Measurements from ENCODE around the gene LTBP3. TPM values are rescaled to one million over a fixed set of nuclear protein-coding genes. Genes with fewer than 3 reads are reported as not detected.

Gene LTBP3
- total RNA-seq (2012; rRNA removed) = 40.0 and 50.7 TPM in 2 replicates

DNA sequence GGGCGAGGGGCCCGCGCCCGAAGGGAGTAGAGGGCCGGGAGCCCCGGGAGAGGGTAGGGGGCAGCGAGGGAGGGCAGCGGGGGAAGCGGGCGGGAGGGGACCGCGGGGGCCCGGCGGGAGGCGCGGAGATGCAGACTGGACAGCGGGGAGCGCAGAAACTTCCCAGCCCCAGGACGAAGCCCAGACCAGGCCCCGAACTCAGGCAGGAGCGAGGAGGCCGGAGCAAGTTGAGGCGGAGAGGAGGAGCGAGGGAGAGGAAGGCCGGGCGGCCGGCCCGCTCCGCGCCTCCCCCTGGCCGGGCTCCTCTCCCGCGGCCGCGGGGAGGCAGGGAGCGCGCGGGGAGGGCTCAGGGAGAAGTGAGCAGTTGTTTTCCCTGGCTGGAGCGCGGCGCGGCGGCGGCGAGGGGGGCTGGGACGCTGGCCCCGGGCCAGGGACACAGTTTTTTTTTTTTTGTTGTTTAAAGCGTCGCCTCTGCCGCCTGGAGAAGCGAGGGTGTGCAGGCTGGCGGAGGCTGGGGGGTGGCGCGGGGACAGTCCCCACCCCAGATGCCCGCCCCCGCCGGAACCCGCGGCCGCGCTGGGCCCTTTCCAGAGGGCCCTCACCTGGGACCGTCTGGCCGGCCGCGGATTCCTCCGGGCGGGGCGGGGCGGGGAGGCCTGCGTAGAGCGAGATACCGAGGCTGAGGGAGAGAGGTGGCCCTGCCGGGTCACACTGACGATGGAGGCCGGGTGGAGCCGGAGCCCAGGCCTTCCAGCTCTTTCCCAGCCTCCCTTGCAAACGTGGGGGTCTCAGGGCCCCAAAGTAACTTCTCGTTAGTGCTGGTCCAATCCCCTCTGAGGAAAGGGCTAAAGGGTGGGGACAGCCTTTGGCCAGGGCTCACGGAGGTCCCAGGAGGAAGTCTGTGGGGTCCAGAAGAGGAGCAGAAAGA lies at the start of gene LTBP3:
TSS of gene LTBP3 (minus strand) at position 358 of the 928 bp plus-strand sequence. CDS start 400 bp downstream, outside the sequence.
- no peaks in the 10 kb centered on the region for H3K27me3 ChIP-seq (ENCODE audit: control insufficient read depth, insufficient read depth, low read length)

DNA sequence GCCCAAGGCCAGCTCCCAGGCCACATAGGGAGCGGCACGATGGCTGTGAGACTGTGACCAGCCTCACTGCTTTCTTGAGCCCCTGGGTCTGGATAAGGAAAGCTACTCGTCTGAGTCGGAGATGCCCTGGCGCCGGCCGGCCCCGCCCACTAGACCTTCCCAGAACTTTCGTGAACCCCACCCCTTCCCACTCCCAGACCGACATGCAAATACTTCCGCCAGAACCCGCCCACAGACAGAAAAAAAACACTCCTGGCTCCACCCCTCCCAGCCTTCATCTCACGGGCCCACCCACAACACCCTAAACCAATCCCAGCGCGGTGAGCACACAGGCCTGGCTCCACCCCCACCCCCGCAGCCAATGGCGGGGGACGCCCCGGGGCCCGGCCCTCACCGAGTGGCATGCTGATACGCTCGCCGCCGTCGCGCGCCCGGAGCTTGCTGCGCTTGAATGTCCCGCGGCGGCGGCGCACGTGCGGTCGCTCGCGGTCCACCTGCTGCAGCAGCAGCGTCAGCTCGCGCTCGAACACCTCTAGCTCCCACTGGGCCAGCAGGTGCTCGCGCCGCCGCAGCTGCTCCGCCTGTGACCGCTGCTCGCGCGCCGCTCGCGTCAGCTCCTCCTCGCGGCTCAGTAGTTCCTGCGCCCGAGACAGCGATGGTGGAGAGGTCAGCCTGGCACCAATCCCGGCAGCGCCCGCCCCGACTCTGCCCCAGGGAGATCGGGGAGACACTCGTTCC lies 48.9 kb upstream of the LTBP3 start:
- peak overlapping the region; percentile 62 for H3K4me3 ChIP-seq (ENCODE audit: low read length)
- H3K36me3 ChIP-seq (ENCODE audit: insufficient read depth, low read length) = peaks cover 54% of the 10 kb centered on the region
- peak overlapping the region; percentile 84 for H3K4me2 ChIP-seq (ENCODE audit: low read length)
- no peaks in the 10 kb centered on the region for H3K27me3 ChIP-seq (ENCODE audit: control insufficient read depth, insufficient read depth, low read length)
- H3K9me3 ChIP-seq (replicated peaks; ENCODE audit: low read length) = no peaks in the 10 kb centered on the region
- H3K4me1 ChIP-seq (ENCODE audit: control insufficient read depth, insufficient read depth, low read length) = peaks cover 43% of the 10 kb centered on the region
- H3K9ac ChIP-seq (ENCODE audit: low read depth, low read length) = no peak overlapping the region

More for the DNA sequence above, at the start of gene LTBP3:
- Histone ChIP-seq H3K36me3 (ENCODE audit: insufficient read depth, low read length) (no peaks in the 10 kb centered on the region), H3K9ac (ENCODE audit: low read depth, low read length) (peak within 1 kb of the TSS; percentile 78), H3K4me1 (ENCODE audit: control insufficient read depth, insufficient read depth, low read length) (peaks cover 66% of the 10 kb centered on the region), H3K4me2 (ENCODE audit: low read length) (peak within 1 kb of the TSS; percentile 93), H3K4me3 (ENCODE audit: low read length) (peak within 1 kb of the TSS; percentile 74), H3K9me3 (replicated peaks; ENCODE audit: low read length) (no peaks in the 10 kb centered on the region)

DNA sequence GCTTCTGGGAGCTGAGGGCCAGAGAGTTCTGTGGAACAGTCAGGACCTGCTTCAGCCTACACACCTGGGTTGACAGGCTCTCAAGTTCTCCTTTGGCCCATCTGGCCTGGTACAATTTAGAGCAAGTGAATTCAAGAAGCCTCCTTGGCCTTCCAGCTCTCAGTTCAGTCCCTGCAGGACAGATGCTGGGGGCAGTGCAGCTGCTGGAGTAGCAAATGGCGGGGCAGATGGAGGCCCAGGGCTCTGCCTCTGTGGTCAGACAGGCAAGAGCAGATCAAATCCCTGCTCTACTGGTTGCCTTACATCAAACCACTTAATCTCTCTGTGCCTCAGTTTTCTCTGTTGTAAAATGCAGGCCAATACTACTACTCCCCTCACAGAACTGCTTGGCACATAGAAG lies 46.1 kb upstream of the LTBP3 start:
- no peaks in the 10 kb centered on the region for H3K27me3 ChIP-seq (ENCODE audit: control insufficient read depth, insufficient read depth, low read length)
- H3K4me1 ChIP-seq (ENCODE audit: control insufficient read depth, insufficient read depth, low read length) = peaks cover 16% of the 10 kb centered on the region
- H3K4me3 ChIP-seq (ENCODE audit: low read length) = no peak overlapping the region
- peaks cover 44% of the 10 kb centered on the region for H3K36me3 ChIP-seq (ENCODE audit: insufficient read depth, low read length)
- no peak overlapping the region for H3K4me2 ChIP-seq (ENCODE audit: low read length)
- H3K9me3 ChIP-seq (replicated peaks; ENCODE audit: low read length) = no peaks in the 10 kb centered on the region
- no peak overlapping the region for H3K9ac ChIP-seq (ENCODE audit: low read depth, low read length)

DNA sequence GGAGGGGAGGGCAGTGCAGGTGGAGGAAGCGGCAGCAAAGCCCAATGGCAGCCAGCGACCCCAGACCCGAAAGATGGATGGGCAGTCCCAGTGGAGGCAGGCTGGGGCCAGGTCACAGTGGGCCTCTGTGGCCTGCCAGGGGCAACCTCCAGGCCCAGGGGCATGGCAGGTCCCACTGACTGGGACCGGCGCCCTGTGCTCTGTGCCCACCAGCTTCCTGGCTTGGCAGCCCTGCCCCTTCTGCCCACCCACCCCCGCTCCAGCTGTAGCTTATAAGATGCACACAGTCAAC lies 41.7 kb upstream of the LTBP3 start:
- H3K27me3 ChIP-seq (ENCODE audit: control insufficient read depth, insufficient read depth, low read length) = no peaks in the 10 kb centered on the region
- peaks cover 31% of the 10 kb centered on the region for H3K36me3 ChIP-seq (ENCODE audit: insufficient read depth, low read length)
- no peak overlapping the region for H3K4me2 ChIP-seq (ENCODE audit: low read length)
- H3K9me3 ChIP-seq (replicated peaks; ENCODE audit: low read length) = no peaks in the 10 kb centered on the region
- H3K4me1 ChIP-seq (ENCODE audit: control insufficient read depth, insufficient read depth, low read length) = no peaks in the 10 kb centered on the region
- H3K9ac ChIP-seq (ENCODE audit: low read depth, low read length) = no peak overlapping the region
- H3K4me3 ChIP-seq (ENCODE audit: low read length) = no peak overlapping the region

DNA sequence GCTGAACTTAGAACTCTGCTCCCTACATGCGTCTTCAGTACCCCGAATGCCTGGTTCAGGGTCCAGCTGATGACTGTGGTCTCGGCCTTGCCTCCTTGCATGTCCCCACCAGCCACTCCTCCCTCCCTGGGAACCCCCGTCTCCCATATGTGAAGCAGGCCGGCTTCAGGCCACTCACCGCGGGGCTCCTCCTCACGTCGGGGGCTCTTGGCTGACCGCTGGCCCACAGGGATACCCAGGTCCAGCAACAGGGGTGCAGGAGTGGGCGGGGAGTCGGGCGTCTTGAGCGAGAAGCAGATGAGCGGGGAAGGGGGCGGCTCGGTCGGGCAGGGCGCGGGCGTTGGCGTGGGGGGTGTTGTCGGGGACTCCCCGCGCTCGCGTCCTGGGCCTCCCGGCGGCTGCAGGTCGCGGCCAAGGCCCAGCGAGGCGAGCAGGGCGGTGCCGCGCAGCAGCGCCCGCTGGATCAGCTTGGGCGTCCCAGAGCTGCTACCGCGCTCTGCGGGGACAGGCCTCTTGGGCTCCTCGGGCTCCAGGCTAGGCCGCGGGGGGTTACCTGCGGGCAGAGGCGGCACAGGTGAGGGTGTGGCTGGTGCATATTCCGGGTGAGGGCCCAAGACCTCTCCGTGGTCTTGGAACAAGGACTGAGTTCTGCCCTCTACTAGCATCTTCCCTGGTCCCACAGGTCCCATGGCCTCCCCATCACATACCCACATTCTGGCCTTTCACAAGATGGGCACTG lies 41.2 kb upstream of the LTBP3 start:
- Histone ChIP-seq H3K4me1 (ENCODE audit: control insufficient read depth, insufficient read depth, low read length) (no peaks in the 10 kb centered on the region), H3K36me3 (ENCODE audit: insufficient read depth, low read length) (peaks cover 26% of the 10 kb centered on the region), H3K27me3 (ENCODE audit: control insufficient read depth, insufficient read depth, low read length) (no peaks in the 10 kb centered on the region), H3K4me3 (ENCODE audit: low read length) (no peak overlapping the region), H3K4me2 (ENCODE audit: low read length) (no peak overlapping the region), H3K9me3 (replicated peaks; ENCODE audit: low read length) (no peaks in the 10 kb centered on the region), H3K9ac (ENCODE audit: low read depth, low read length) (no peak overlapping the region)

DNA sequence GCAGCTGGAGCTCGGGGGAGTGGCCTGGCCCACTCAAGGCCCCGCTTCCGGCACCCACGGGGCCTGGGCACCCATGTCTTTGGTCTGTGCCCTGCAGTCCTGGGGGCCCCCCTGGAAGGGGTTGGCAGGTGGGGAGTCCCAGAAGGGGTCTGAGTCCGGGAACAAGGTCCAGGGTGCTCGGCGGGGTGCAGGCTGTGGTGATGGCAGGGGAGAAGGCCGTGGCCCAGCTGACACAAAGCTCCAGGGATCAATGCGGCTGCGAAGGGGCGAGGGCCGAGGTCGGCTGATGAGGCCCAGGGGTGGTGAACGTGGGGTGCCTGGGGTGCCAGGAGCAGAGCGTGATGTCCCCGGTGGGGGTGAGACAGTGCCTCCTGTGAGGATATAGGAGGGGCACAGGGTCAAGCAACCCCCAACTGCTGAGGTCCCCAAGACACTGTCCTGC lies 40.1 kb upstream of the LTBP3 start:
- no peak overlapping the region for H3K9ac ChIP-seq (ENCODE audit: low read depth, low read length)
- no peak overlapping the region for H3K4me3 ChIP-seq (ENCODE audit: low read length)
- H3K27me3 ChIP-seq (ENCODE audit: control insufficient read depth, insufficient read depth, low read length) = no peaks in the 10 kb centered on the region
- H3K4me1 ChIP-seq (ENCODE audit: control insufficient read depth, insufficient read depth, low read length) = peaks cover 5% of the 10 kb centered on the region
- H3K9me3 ChIP-seq (replicated peaks; ENCODE audit: low read length) = no peaks in the 10 kb centered on the region
- no peak overlapping the region for H3K4me2 ChIP-seq (ENCODE audit: low read length)
- peaks cover 20% of the 10 kb centered on the region for H3K36me3 ChIP-seq (ENCODE audit: insufficient read depth, low read length)

DNA sequence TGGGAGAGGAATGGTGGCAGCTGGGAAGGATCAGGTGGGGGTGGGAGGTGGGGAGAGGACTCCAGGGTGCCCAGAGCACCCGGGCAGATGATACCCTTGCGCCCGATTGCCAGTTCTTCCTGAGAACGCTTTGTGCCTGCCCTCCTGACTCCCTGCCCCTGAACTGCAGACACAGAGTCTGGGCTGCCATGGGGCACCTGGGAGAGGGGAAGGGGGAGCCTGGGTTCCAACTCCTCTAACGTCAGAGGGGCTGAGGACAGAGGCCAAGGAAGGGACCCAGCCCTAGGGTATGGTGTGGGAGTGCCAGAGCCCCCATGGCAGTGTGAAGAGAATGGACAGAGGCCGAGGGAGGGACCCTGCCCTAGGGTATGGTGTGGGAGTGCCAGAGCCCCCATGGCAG lies 38.4 kb upstream of the LTBP3 start:
- H3K4me3 ChIP-seq (ENCODE audit: low read length) = no peak overlapping the region
- peaks cover 8% of the 10 kb centered on the region for H3K4me1 ChIP-seq (ENCODE audit: control insufficient read depth, insufficient read depth, low read length)
- peaks cover 29% of the 10 kb centered on the region for H3K36me3 ChIP-seq (ENCODE audit: insufficient read depth, low read length)

DNA sequence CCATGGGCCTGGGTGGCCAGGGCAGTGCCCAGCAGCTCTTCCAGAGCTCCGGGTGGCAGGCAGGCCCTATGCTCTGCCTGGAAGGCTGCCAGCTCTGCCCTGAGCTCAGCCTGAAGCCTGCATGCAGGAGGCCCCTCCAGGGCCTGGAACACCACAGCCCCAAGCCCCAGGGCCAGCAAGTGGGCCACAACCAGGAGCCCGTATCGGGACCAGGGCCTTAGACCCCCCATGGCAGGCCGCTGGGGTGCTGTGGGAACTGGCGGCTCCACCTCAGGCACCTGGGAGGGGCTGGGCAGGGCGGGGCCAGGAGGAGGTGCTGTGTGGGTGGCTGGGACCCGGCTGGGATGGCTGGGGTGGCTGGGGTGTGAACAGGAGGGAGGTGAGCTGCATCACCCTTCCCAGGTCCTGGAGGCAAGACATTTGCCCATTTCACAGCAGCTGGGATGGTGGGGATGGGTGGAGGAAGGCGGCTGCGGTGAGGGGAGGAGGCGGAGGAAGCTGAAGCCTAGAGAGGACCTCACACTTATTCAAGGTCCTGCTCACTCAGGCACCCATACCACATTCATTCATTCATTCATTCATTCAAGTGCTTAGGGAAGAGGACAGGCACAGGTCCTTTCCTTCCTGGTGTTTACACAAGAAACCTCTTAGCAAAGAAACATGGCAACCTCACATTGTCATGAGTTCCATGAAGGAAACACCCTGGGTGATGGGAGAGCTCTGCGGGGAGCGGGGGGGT lies 37.6 kb upstream of the LTBP3 start, which contains the start of gene KCNK7:
TSS of gene KCNK7 (minus strand) at position 258 of the 739 bp plus-strand sequence. CDS start at position 230, 28 bp downstream.
- Histone ChIP-seq H3K4me1 (ENCODE audit: control insufficient read depth, insufficient read depth, low read length) (peaks cover 8% of the 10 kb centered on the region), H3K4me2 (ENCODE audit: low read length) (no peak within 1 kb of the TSS), H3K9me3 (replicated peaks; ENCODE audit: low read length) (no peaks in the 10 kb centered on the region)

More for the DNA sequence above, 38.4 kb upstream of the LTBP3 start:
- no peak overlapping the region for H3K9ac ChIP-seq (ENCODE audit: low read depth, low read length)
- H3K4me2 ChIP-seq (ENCODE audit: low read length) = no peak overlapping the region
- no peaks in the 10 kb centered on the region for H3K27me3 ChIP-seq (ENCODE audit: control insufficient read depth, insufficient read depth, low read length)
- H3K9me3 ChIP-seq (replicated peaks; ENCODE audit: low read length) = no peaks in the 10 kb centered on the region

DNA sequence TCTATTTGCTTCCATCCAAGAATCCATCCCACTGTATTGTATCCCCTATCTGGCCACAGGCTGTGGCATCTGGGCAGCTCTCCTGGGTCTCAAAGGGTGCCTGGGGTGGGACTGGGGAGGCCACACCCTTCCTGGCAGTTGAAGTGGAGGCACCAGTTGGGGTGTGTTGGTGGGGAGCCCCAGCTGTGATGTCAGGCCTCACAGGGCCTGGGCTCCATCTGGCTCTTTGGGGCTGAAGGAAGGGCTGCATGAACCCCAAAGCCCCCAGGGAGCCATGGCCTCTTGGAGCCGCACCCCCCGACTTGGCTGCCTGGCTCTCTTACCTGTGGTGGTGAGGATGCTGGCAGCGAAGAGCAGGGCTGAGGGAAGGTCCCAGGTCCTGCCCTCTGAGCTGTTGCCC lies 37.0 kb upstream of the LTBP3 start:
- H3K9me3 ChIP-seq (replicated peaks; ENCODE audit: low read length) = no peaks in the 10 kb centered on the region
- no peak overlapping the region for H3K9ac ChIP-seq (ENCODE audit: low read depth, low read length)
- no peak overlapping the region for H3K4me3 ChIP-seq (ENCODE audit: low read length)
- H3K36me3 ChIP-seq (ENCODE audit: insufficient read depth, low read length) = peaks cover 27% of the 10 kb centered on the region
- no peaks in the 10 kb centered on the region for H3K27me3 ChIP-seq (ENCODE audit: control insufficient read depth, insufficient read depth, low read length)
- peaks cover 8% of the 10 kb centered on the region for H3K4me1 ChIP-seq (ENCODE audit: control insufficient read depth, insufficient read depth, low read length)
- no peak overlapping the region for H3K4me2 ChIP-seq (ENCODE audit: low read length)

More for the DNA sequence above, 37.6 kb upstream of the LTBP3 start, which contains the start of gene KCNK7:
- Histone ChIP-seq H3K27me3 (ENCODE audit: control insufficient read depth, insufficient read depth, low read length) (no peaks in the 10 kb centered on the region), H3K36me3 (ENCODE audit: insufficient read depth, low read length) (peaks cover 27% of the 10 kb centered on the region), H3K4me3 (ENCODE audit: low read length) (no peak within 1 kb of the TSS), H3K9ac (ENCODE audit: low read depth, low read length) (no peak within 1 kb of the TSS)

DNA sequence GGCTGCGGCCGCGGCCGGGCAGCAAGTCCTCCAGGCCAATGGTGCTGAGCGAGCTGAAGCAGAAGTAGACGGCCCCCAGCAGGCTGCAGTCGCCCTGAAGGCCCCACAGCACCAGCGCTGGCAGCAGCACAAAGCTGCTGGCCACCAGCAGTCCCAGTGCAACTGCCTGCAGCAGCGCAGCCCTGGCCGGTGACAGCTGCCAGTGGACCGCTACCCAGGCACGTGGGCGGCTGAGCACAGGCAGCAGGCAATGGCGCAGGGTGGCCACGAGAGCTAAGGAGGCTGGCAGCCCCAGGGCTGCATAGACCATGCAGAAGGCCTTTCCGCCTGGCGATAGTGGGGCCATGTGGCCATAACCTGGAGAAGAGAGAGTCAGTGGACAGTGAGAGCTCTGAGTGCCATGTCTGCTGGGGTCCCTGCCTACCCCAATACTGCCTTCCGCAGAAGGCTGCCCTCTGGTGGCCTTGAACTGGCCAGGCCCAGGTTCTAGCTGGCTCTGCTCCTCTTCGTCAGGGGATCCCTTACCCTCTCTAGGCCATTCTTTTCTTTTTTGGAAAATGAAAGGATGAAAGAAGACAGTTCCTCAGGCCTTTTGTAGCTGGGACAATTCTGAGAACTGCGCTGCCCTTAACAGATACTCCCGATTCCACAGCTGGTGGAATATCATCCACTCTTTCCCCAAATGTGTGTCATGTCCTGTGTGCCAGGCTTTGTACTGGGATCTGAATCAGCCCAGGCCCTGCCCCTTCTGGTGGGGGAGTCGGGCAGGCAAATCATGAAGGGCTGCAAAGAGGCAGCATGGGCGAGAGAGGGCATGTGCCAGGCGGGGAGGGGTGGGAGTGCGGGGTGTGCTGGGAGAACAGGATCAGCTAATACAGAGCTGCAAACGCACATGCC lies 35.6 kb upstream of the LTBP3 start:
- H3K9me3 ChIP-seq (replicated peaks; ENCODE audit: low read length) = no peaks in the 10 kb centered on the region
- no peak overlapping the region for H3K4me3 ChIP-seq (ENCODE audit: low read length)
- peaks cover 8% of the 10 kb centered on the region for H3K4me1 ChIP-seq (ENCODE audit: control insufficient read depth, insufficient read depth, low read length)
- peak overlapping the region; percentile 53 for H3K4me2 ChIP-seq (ENCODE audit: low read length)
- H3K27me3 ChIP-seq (ENCODE audit: control insufficient read depth, insufficient read depth, low read length) = no peaks in the 10 kb centered on the region
- no peak overlapping the region for H3K9ac ChIP-seq (ENCODE audit: low read depth, low read length)
- H3K36me3 ChIP-seq (ENCODE audit: insufficient read depth, low read length) = peaks cover 23% of the 10 kb centered on the region
